MCF 10A (cell line): ENCODE data around the gene TNPO3. TPM values are rescaled to one million over a fixed set of nuclear protein-coding genes. Genes with fewer than 3 reads are reported as not detected.
"Not testable (repeated sequence)": the region's sequence is repeated elsewhere in the genome, so short reads cannot be mapped to it uniquely, and the experiment has no call there.

Experiments used
- BruUV-seq: library from RNA; stranded (reverse); fragments of 400-500 nt; replicated peaks from 2 replicates; lab custom pipeline; 2021; lab: Mats Ljungman, UMichigan
- CTCF ChIA-PET: fragments of 300-600 bp; sonication (Branson Sonifier 250); formaldehyde crosslinking; extraction: SDS; loops from one replicate; lab custom pipeline; 2021; ENCODE audit warnings: antibody characterized with exemption, inconsistent platforms; lab: Yijun Ruan, JAX
- POLR2A ChIA-PET: fragments of 300-600, 350-650 bp; sonication (Branson Sonifier 250); formaldehyde crosslinking; extraction: SDS; loops from one replicate; lab custom pipeline; 2020; ENCODE audit warnings: antibody characterized with exemption, inconsistent platforms; lab: Yijun Ruan, JAX
- DNase-seq: peaks from one replicate; pipeline ENCODE4 v3.0.0-alpha.2; 2018; ENCODE audit not compliant: unreplicated experiment
- H3K27ac Mint-ChIP-seq: one replicate; pipeline ENCODE4 v1.8.0; 2022; ENCODE audit warnings: mild to moderate bottlenecking, low read depth, mixed read lengths; ENCODE audit not compliant: unreplicated experiment
- H3K27me3 Mint-ChIP-seq: one replicate; pipeline ENCODE4 v1.8.0; 2022; ENCODE audit warnings: mixed read lengths; ENCODE audit not compliant: insufficient read depth, unreplicated experiment
- H3K36me3 Mint-ChIP-seq: one replicate; pipeline ENCODE4 v1.8.0; 2022; ENCODE audit warnings: mild to moderate bottlenecking, moderate library complexity, mixed read lengths; ENCODE audit not compliant: insufficient read depth, unreplicated experiment
- H3K4me1 Mint-ChIP-seq: one replicate; pipeline ENCODE4 v1.8.0; 2022; ENCODE audit warnings: mixed read lengths; ENCODE audit not compliant: insufficient read depth, unreplicated experiment
- H3K4me3 Mint-ChIP-seq: one replicate; pipeline ENCODE4 v1.8.0; 2022; ENCODE audit warnings: mild to moderate bottlenecking, moderate library complexity, mixed read lengths; ENCODE audit not compliant: unreplicated experiment
- H3K9me3 Mint-ChIP-seq: one replicate; pipeline ENCODE4 v1.8.0; 2022; ENCODE audit warnings: mixed read lengths; ENCODE audit not compliant: unreplicated experiment
- CTCF ChIP-seq: fragments of 200-600 bp; IDR thresholded peaks from one replicate; pipeline ENCODE4 v1.8.0; 2022; ENCODE audit warnings: antibody characterized with exemption, mild to moderate bottlenecking; ENCODE audit not compliant: unreplicated experiment
- intact Hi-C: fragments of 100-400 bp; cut with micrococcal nuclease; formaldehyde crosslinking; loops from 2 replicates; pipeline ENCODE4 v1.14.1; 2022
- total RNA-seq: library from RNA; stranded (reverse); gene quantifications from 2 replicates; pipeline ENCODE4 v1.2.3, GENCODE V29; 2022

Gene TNPO3
- total RNA-seq, 1 experiment from 2014 or later = 42.3 TPM

- peaks cover 30% of the 10 kb centered on the region for H3K4me1 Mint-ChIP-seq
- TF ChIP-seq CTCF = no peak
- peaks cover 19% of the 10 kb centered on the region for H3K36me3 Mint-ChIP-seq
- H3K27ac Mint-ChIP-seq = no peak overlapping the region
- H3K27me3 Mint-ChIP-seq = no peaks in the 10 kb centered on the region
- intact Hi-C loops = no loop called here
- DNase-seq = no peak
- H3K4me3 Mint-ChIP-seq = no peak overlapping the region
- BruUV-seq = no TSS peak
- ChIA-PET POLR2A (no interaction called here), CTCF (interaction anchor here (0.7 kb wide), 1 partner anchor 15 kb away, joined by 4 read pairs; no protein-coding TSS in a partner anchor)
- H3K9me3 Mint-ChIP-seq = no peaks in the 10 kb centered on the region
These were observed 9.2 kb downstream of the TNPO3 start for GRCh38 chr7:129045682-129046081.

- ChIA-PET CTCF (no interaction called here), POLR2A (interaction anchor here (0.9 to 3.4 kb wide), 2 partner anchors 12 kb away, joined by 3 to 11 read pairs; partner anchors contain the start of gene TNPO3)
- H3K4me3 Mint-ChIP-seq = no peak overlapping the region
- no TSS peak for BruUV-seq
- H3K9me3 Mint-ChIP-seq = no peaks in the 10 kb centered on the region
- TF ChIP-seq CTCF = no peak
- H3K27me3 Mint-ChIP-seq = no peaks in the 10 kb centered on the region
- peaks cover 18% of the 10 kb centered on the region for H3K4me1 Mint-ChIP-seq
- H3K36me3 Mint-ChIP-seq = peaks cover 34% of the 10 kb centered on the region
- no peak overlapping the region for H3K27ac Mint-ChIP-seq
- intact Hi-C loops = no loop called here
- DNase-seq = no peak
These were observed 11.9 kb downstream of the TNPO3 start for GRCh38 chr7:129043012-129043411.

GRCh38 chr7:129041142-129042085 lies 13.5 kb downstream of the TNPO3 start:
- intact Hi-C loops = no loop called here
- H3K36me3 Mint-ChIP-seq = peaks cover 25% of the 10 kb centered on the region
- POLR2A ChIA-PET = interaction anchor here (0.6 to 3.4 kb wide), 2 partner anchors 13 to 179 kb away, joined by 3 to 11 read pairs; partner anchors contain the start of genes ATP6V1F and TNPO3
- H3K4me1 Mint-ChIP-seq = peaks cover 19% of the 10 kb centered on the region
- H3K4me3 Mint-ChIP-seq = no peak overlapping the region
- H3K27me3 Mint-ChIP-seq = no peaks in the 10 kb centered on the region
- no TSS peak for BruUV-seq
- no peak for DNase-seq
- CTCF ChIA-PET = interaction anchor here (1.0 kb wide), 1 partner anchor 51 kb away, joined by 3 read pairs; no protein-coding TSS in a partner anchor
- no peak overlapping the region for H3K27ac Mint-ChIP-seq
- H3K9me3 Mint-ChIP-seq = no peaks in the 10 kb centered on the region
- no peak for TF ChIP-seq CTCF

GRCh38 chr7:129038468-129038867 lies 16.4 kb downstream of the TNPO3 start:
- H3K27me3 Mint-ChIP-seq, DNase-seq, H3K4me3 Mint-ChIP-seq, POLR2A ChIA-PET, H3K27ac Mint-ChIP-seq, intact Hi-C loops, H3K9me3 Mint-ChIP-seq, BruUV-seq, CTCF ChIA-PET: not testable (repeated sequence)
- Mint-ChIP-seq H3K4me1 (peaks cover 12% of the 10 kb centered on the region), H3K36me3 (peaks cover 32% of the 10 kb centered on the region)
